HG02840 (cell line): ENCODE data around the gene RASD2.

Experiments used
- ATAC-seq: cut with Tn5 transposase; IDR thresholded peaks from one replicate; pipeline ENCODE4 v1.9.1; 2021; ENCODE audit warnings: mild to moderate bottlenecking, moderate library complexity, moderate number of reproducible peaks; ENCODE audit not compliant: unreplicated experiment, low FRiP score

The RASD2 gene

DNA sequence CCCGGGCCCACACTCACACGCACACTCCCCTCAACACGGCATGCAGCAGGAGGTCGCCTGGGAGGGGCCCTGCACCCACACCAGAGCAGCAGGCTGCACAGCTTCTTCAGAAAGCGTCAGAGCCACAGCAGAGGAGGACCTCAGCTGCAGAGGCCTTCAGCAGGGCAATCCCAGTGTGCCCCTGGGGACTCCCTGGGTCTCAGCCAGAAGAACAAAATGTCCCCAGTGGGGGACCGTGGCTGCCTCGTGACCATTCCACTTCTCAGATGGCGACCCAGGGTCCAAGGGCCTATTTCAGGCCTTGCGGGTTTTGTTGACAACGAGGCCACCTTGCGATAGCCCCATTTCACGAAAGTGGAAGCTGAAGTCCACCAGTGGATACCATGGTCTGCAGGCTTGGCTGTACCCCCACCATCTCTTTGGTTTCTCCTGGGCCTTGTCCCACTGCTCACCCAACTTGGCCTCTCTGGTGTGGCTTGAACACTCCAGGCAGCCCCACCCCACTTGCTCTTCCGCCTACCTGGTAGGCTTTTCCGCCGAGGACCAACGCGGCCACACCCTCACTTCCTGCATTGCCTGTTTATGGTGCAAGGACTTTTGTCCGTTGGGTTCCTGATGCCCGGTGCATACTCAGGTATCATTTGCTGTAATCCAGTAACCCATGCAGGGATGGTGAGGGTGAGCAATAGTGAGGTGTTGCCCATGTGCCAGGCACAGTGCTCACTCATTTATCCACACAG, 38.4 kb downstream of the RASD2 start:
- no peak for ATAC-seq

DNA sequence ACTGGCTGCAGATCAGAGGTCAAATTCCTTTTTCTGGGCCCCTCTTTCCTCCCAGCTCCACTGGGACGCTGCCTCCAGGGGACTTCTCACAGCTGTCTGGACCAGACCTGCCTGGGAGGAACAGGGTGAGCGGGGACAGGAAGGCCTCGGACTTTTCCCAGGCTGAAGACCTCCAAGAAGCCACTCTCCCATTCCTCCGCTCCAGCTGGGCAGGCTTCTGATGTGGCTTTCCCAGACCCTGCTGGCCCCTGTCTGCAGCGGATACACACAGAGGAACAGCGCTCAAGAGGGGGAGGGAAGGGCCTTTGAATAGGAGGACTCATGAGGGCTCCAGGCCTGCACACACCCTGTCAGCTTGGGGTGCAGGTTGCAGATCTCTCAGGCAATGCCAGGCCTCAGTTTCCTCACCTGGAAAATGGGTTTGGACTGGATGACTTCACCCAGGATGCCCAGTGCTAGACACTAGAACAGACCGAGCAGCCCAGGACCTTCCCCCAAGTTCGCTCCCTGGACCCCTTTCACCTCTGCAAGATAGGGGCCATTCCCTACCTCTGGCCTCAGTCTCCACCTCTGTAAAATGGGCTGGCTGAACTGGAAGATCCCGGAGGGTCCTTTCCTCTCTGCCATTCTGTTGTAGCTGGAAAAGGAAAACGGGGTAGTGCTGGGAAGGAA, 39.9 kb downstream of the RASD2 start:
- no peak for ATAC-seq

DNA sequence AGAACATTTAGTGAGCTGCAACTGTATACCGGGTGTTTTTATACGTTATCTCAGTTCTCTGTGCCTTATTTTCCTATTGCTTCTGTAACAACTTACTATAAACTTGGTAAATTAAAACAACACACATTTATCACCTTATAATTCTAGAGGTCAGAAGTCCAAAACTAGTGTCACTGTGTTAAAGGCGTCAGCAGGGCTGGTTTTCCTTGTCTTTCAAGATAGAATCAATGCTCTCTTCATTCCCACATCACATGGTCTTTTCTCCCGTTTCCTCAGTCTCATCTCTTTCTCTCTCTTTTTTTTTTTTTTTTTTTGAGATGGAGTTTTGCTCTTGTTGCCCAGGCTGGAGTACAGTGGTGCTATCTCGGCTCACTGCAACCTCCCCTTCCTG, 40.4 kb downstream of the RASD2 start:
- ATAC-seq: no peak

GRCh38 chr22:35582218-35582860, 41.7 kb downstream of the RASD2 start:
- no peak for ATAC-seq

DNA sequence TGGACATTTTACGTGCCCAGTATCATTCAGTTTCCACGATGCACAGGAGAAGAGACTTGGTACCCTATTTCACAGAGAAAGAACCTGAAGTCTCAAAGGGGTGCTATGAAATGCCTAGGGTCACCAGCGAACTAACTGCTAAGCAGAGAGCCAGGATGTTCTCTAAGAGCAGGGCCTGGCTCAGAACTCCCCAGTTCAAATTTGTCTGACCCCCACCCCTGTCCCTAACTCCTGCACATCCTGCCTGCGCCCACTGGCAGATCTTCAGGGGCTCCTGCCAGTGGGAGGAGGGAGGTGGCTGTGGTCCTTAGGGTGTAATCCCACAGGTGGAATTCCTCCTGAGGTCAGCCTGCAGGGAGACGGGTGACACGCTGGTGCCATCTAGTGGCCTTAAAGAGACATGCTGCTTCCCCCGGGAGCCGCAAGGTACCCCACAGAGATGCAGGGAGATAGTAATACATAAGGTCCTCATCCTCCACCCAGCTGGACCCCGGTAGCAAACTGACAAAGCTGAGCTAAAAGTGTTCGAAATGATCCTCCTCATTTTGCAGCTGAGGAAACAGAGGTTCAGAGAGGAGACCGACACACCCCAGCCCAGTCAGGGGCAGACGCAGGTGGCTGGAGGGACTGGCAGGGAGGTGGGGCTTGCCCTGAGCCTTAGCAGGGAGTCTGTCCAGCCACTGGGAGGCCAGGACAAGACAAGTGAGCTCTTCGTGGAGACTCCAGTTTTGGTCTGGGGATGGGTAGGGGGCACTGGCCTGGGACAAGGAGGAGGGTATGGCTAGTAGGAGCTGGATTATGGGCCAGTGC, 42.4 kb downstream of the RASD2 start:
- no peak for ATAC-seq

DNA sequence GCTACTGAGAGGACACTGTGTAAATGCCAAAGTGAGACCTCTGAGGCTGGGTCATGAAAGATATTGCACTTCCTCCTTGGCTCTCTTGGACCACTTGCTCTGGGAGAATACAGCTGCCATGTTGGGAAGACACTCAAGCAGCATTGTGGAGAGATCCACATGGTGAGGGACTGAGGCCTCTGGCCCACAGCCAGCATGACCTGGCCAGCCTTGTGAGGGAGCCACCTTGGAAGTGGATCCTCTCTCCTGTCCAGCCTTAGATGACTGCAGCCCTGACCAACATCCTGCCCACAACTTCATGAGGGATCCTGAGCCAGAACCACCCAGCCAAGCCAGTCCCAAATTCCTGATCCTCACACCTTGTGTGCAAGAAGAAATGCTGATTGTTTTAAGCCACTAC, 46.1 kb downstream of the RASD2 start:
- no peak for ATAC-seq

GRCh38 chr22:35587447-35587870, 46.8 kb downstream of the RASD2 start:
- no peak for ATAC-seq

GRCh38 chr22:35587896-35588295, 47.3 kb downstream of the RASD2 start:
- no peak for ATAC-seq

GRCh38 chr22:35589071-35589755, 48.6 kb downstream of the RASD2 start:
- no peak for ATAC-seq

DNA sequence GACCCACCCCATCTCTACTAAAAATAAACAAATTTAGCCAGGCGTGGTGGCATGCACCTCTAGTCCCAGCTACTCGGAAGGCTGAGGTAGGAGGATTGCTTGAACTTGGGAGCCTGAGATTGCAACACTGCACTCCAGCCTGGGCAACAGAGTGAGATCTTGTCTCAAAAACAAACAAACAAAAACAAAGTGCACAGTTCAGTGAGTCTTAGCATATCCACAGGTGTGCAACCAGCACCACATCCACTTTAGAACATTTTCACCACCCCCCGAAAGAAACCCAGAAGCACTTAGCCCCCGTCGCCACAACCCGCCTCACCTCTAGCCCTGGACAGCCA, 49.1 kb downstream of the RASD2 start:
- ATAC-seq: no peak

- ATAC-seq: no peak
Observed at GRCh38 chr22:35590634-35591295, 50.1 kb downstream of the RASD2 start.

DNA sequence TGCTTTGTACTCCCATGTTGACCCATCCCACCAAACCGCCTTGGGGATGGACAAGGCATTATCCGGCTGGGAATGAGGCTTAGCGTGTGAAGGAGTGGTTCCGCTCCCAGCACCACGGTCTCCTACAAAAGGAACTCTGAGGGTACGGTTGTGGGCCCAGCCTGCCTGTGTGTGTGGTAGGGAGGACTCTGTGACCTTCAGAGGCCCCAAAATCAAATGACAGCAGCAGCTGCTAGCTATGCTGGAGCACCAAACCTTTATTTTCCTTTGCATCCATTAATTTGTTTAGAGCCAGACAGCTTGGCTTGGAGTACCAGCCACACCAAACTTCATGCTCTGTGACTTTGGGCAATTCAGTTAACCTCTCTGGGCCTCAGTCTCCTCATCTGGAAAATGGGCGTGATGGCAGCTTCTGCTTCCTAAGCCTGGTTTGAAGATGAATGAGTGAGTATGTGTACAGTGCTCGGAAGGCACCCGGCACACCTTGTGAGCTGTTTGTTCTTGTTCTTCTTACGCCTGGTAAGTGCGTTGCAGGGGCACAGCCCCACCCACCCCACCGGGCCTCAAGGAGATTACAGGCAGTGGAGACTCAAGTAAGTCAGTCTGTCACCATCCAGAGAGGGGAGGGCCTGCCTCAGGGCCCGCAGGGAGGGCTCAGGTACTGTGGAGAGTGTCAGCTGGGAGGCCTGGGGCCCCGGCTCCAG, 51.2 kb downstream of the RASD2 start:
- ATAC-seq: no peak

DNA sequence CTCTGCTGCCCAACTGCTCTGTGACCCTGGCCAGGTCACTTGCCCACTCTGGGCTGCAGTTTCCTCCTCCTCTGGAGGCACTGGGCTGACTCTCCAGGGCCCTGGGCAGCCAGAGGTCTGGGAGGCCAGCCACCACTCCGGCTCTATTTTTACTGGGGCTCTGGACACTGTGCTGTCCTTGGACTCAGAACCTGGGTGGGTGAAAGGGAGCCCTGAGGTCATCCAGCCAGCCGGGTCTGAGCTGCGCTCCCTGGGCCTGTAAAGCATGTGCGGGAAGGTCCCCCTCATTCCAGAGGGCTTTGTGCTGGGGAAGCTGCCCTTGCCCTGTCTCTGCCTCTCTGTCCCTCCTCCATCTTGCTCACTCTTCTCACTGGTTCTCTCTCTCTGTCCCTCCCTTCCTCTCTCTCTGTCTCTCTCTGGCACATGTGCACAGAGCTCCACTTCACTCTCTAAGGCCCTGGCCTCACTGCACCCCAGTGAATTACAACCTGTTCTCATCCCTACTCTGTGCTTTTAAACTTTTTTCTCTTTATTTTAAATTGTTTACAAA, 51.9 kb downstream of the RASD2 start:
- no peak for ATAC-seq

- no peak for ATAC-seq
Observed at GRCh38 chr22:35593071-35593890, 52.6 kb downstream of the RASD2 start.

DNA sequence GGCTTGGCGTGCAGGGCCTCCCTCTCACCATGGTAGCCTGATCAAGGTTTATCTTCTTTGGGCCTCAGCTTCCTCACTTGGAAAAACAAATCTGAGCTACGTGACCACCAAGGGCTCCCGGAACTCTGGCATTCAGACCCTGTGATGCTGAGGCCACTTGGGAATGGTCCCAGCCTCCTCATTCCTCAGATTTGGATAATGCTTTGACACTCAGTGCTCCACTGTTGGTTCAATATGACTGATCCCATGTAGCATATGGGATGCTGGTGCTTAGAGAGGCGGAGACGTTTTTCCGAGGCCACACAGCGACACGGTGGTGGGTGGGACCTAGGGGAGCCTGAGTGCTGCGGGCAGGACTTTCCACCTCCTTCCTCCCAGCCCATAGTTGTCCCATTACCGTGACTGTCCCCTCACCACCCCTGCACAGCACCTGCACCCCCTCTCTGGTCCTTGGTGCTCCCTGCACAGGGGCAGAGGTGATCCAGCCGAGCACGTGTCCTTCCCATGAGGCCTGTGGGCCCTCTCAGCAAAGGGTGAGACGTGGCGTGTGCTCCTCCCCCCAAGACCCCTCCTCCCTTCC, 53.4 kb downstream of the RASD2 start:
- no peak for ATAC-seq

DNA sequence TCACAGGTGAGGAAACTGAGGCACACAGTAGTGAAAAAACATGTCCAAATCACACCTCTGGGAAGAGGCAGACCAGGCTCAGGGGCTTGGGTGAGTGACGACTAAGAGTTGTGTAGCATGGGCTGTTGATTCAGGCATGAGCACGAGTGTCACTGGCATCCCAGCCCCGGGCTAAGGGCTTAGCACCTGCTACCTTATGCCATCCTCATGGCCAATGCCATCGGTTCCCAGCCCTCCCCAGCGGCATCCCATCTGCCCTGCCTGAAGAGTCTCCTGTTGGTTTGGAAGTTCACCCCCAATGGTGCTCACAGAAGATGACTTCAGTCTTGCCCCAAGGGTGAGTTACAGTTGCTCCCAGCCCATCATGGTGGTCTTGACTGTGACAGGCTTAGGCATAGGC, 54.1 kb downstream of the RASD2 start:
- ATAC-seq: no peak

- no peak for ATAC-seq
Observed at GRCh38 chr22:35596821-35597220, 56.2 kb downstream of the RASD2 start.
